Measurements from ENCODE around the gene TPGS1. TPM values are rescaled to one million over a fixed set of nuclear protein-coding genes. Genes with fewer than 3 reads are reported as not detected.

Gene TPGS1
- total RNA-seq, 4 donors from 2014 or later: 29.5 to 64.7 (median 35.6) TPM

DNA sequence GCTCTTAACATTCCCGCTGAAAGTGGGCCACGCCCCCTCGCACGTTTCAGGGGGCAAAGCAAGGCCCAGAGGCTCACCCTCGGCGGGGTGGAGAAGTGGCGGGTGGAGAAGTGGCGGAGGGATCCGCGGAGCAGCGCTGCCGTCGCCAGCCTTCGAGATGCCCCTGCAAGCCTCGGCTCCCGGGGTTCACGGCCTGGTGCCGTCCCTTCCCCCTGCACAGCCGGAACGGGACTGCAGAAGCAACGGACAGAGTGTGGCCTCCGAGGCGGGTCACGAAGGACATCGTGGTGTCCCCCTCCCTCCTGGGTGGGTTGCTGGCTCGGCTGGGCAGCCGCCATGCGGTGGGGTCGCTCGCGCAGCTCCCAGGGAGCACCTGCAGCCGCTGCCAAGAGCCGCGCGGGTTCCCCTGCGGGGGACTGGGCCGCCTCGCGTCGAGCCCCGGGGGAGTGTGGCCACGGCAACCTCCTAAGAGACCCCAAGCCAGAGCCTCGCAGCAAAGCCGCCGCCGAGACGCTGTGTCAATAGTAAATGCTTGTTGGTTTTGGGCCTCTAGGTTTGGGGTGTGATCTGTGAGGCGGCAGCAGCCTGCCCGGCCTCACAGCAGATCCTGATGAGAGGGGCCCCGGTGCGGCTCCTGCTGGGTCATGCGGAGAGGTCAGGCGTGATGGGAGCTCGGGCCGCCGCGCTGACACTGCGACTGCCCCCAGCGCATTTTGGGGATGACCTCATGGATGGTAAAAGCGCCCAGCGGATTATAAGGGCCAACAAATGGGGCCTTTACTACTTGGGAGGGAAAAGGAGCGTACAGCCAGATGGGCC lies 5.5 kb downstream of the TPGS1 start:
- intact Hi-C loops (cut with DNase I; ENCODE audit: low total_unique reads) (no loop called here), in situ Hi-C loops (cut with MboI; ENCODE audit: low sequenced_read_pairs in 4 of 4) (no loop called here)
- DNase-seq: no peak
- TF ChIP-seq, protein P1, sequence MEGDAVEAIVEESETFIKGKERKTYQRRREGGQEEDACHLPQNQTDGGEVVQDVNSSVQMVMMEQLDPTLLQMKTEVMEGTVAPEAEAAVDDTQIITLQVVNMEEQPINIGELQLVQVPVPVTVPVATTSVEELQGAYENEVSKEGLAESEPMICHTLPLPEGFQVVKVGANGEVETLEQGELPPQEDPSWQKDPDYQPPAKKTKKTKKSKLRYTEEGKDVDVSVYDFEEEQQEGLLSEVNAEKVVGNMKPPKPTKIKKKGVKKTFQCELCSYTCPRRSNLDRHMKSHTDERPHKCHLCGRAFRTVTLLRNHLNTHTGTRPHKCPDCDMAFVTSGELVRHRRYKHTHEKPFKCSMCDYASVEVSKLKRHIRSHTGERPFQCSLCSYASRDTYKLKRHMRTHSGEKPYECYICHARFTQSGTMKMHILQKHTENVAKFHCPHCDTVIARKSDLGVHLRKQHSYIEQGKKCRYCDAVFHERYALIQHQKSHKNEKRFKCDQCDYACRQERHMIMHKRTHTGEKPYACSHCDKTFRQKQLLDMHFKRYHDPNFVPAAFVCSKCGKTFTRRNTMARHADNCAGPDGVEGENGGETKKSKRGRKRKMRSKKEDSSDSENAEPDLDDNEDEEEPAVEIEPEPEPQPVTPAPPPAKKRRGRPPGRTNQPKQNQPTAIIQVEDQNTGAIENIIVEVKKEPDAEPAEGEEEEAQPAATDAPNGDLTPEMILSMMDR (IDR thresholded peaks at IDR 0.05 in 4 of 5, conservative IDR thresholded peaks at IDR 0.05 in 1 of 5): no peak
- TF ChIP-seq POLR2A (IDR thresholded peaks at IDR 0.05): no peak
- Histone ChIP-seq H3K36me3 (peaks cover 0 to 6% of the 10 kb centered on the region in 2 donors), H3K4me3 (no peak overlapping the region), H3K27me3 (no peaks in the 10 kb centered on the region), H3K27ac (no peak overlapping the region), H3K4me1 (peaks cover 10 to 19% of the 10 kb centered on the region in 2 donors), H3K9me3 (no peaks in the 10 kb centered on the region)
- no peak for ATAC-seq

GRCh38 chr19:513368-514165 lies 6.3 kb downstream of the TPGS1 start:
- Histone ChIP-seq H3K27ac (no peak overlapping the region), H3K4me3 (no peak overlapping the region), H3K9me3 (no peaks in the 10 kb centered on the region), H3K36me3 (peaks cover 0 to 6% of the 10 kb centered on the region in 2 donors), H3K4me1 (peaks cover 3 to 11% of the 10 kb centered on the region in 2 donors), H3K27me3 (no peaks in the 10 kb centered on the region)
- no peak for TF ChIP-seq POLR2A (IDR thresholded peaks at IDR 0.05)
- TF ChIP-seq, protein P1 (IDR thresholded peaks at IDR 0.05 in 4 of 5, conservative IDR thresholded peaks at IDR 0.05 in 1 of 5): no peak
- intact Hi-C loops (cut with DNase I; ENCODE audit: low total_unique reads) (no loop called here), in situ Hi-C loops (cut with MboI; ENCODE audit: low sequenced_read_pairs in 4 of 4) (no loop called here)
- no peak for ATAC-seq
- no peak for DNase-seq

DNA sequence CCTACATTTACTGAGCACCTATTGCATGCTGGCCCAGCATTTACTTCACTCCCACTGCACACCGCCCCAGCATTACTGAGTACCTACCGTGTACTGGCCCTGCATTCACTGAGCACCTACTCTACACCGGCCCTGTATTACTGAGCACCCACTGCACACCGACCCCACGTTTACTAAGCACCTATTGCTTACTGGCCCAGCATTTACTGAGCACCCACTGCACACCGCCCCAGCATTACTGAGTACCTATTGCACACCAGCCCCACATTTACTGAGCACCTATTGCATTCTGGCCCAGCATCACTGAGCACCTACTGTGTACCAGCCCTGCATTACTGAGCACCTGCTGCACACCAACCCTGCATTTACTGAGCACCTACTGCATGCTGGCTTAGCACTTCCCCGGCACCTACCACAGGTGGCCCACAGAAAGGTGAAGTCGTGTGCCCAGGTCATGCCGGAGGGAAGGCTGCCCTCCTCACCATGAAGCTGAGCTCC lies 6.9 kb downstream of the TPGS1 start:
- Histone ChIP-seq H3K27ac (no peak overlapping the region), H3K27me3 (no peaks in the 10 kb centered on the region), H3K9me3 (no peaks in the 10 kb centered on the region), H3K36me3 (peaks cover 0 to 6% of the 10 kb centered on the region in 2 donors), H3K4me3 (no peak overlapping the region), H3K4me1 (peaks cover 0 to 6% of the 10 kb centered on the region in 2 donors)
- in situ Hi-C loops (cut with MboI; ENCODE audit: low sequenced_read_pairs in 4 of 4): no loop called here
- intact Hi-C loops (cut with DNase I; ENCODE audit: low total_unique reads): no loop called here
- TF ChIP-seq, protein P1 (IDR thresholded peaks at IDR 0.05 in 4 of 5, conservative IDR thresholded peaks at IDR 0.05 in 1 of 5): no peak
- TF ChIP-seq POLR2A (IDR thresholded peaks at IDR 0.05): no peak
- ATAC-seq: no peak
- DNase-seq: no peak

DNA sequence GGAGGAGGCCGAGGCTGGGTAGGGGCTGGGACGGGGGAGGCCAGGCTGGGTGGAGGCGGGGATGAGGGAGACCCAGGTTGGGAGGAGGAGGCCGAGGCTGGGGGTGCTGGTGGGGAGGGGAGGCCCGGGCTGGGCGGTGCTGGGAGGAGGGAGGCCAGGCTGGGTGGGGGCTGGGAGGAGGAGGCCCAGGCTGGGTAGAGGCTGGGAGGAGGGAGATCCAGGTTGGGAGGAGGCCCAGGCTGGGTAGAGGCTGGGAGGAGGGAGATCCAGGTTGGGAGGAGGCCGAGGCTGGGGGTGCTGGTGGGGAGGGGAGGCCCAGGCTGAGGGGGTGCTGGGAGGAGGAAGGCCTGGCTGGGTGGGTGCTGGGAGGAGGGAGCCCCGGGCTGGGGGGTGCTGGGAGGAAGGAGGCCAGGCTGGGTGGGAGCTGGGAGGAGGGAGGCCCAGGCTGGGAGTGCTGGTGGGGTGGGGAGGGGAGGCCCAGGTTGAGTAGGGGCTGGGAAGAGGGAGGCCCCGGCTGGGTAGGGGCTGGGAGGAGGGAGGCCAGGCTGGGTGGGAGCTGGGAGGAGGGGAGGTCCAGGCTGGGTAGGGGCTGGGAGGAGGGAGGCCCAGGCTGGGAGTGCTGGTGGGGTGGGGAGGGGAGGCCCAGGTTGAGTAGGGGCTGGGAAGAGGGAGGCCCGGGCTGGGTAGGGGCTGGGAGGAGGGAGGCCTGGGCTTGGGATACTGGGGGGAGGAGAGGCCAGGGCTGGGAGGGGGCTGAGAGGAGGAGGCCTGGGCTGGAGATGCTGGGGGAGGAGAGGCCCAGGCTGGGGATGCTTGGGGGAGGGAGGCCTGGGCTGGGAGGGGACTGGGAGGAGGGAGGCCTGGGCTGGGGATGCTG lies 10.7 kb downstream of the TPGS1 start:
- no peak overlapping the region for H3K4me3 ChIP-seq
- no peaks in the 10 kb centered on the region for H3K36me3 ChIP-seq
- H3K27me3 ChIP-seq: no peaks in the 10 kb centered on the region
- intact Hi-C loops (cut with DNase I; ENCODE audit: low total_unique reads): no loop called here
- DNase-seq (no peak), ATAC-seq (no peak)
- no peak for TF ChIP-seq POLR2A (IDR thresholded peaks at IDR 0.05)
- TF ChIP-seq, protein P1 (IDR thresholded peaks at IDR 0.05 in 4 of 5, conservative IDR thresholded peaks at IDR 0.05 in 1 of 5): no peak
- in situ Hi-C loops (cut with MboI; ENCODE audit: low sequenced_read_pairs in 4 of 4): no loop called here
- no peaks in the 10 kb centered on the region for H3K9me3 ChIP-seq
- H3K4me1 ChIP-seq: no peaks in the 10 kb centered on the region
- H3K27ac ChIP-seq: no peak overlapping the region

Measured in gastrocnemius medialis (tissue), 4 donors.